Endothelial cell (in vitro differentiated cells): ENCODE measurements around the gene SLC36A2. TPM values are rescaled to one million over a fixed set of nuclear protein-coding genes. Genes with fewer than 3 reads are reported as not detected.

Experiments used
- DNase-seq: peaks from one replicate; pipeline ENCODE4 v3.0.0; 2021; ENCODE audit warnings: low spot score
- H3K27ac Mint-ChIP-seq: one replicate; pipeline ENCODE4 v1.8.0; 2021; ENCODE audit warnings: mixed read lengths, inconsistent platforms; ENCODE audit not compliant: unreplicated experiment
- H3K27me3 Mint-ChIP-seq: one replicate; pipeline ENCODE4 v1.8.0; 2021; ENCODE audit warnings: mild to moderate bottlenecking, moderate library complexity, mixed read lengths, inconsistent platforms; ENCODE audit not compliant: unreplicated experiment
- H3K36me3 Mint-ChIP-seq: one replicate; pipeline ENCODE4 v1.8.0; 2021; ENCODE audit warnings: mild to moderate bottlenecking, low read depth, mixed read lengths, inconsistent platforms; ENCODE audit not compliant: unreplicated experiment
- H3K4me1 Mint-ChIP-seq: one replicate; pipeline ENCODE4 v1.8.0; 2021; ENCODE audit warnings: mild to moderate bottlenecking, mixed read lengths, inconsistent platforms; ENCODE audit not compliant: unreplicated experiment
- H3K4me3 Mint-ChIP-seq: one replicate; pipeline ENCODE4 v1.8.0; 2021; ENCODE audit warnings: mild to moderate bottlenecking, mixed read lengths, inconsistent platforms; ENCODE audit not compliant: unreplicated experiment
- H3K9me3 Mint-ChIP-seq: one replicate; pipeline ENCODE4 v1.8.0; 2021; ENCODE audit warnings: mixed read lengths, inconsistent platforms; ENCODE audit not compliant: unreplicated experiment
- total RNA-seq: library from RNA; stranded (reverse); fragmentation: NEBNext Ultra II Directional; extraction: Animal tissue kit (Norgen Biotek cat#: 25700); gene quantifications from one replicate; pipeline ENCODE4 v1.2.1, GENCODE V29; 2021; ENCODE audit not compliant: unreplicated experiment
- TF ChIP-seq, protein P1 (sequence below): fragments of 200-600 bp; sonication (generic); IDR thresholded peaks from one replicate; pipeline ENCODE4 v1.5.0; 2021; ENCODE audit warnings: antibody characterized with exemption; ENCODE audit not compliant: unreplicated experiment

The SLC36A2 gene
- total RNA-seq, 1 donor from 2014 or later, result not detected

GRCh38 chr5:151318850-151319732 is 28.3 kb downstream of the SLC36A2 start:
- peak; percentile 6 for DNase-seq
- Mint-ChIP-seq H3K27ac (no peak overlapping the region), H3K36me3 (no peaks in the 10 kb centered on the region), H3K9me3 (no peaks in the 10 kb centered on the region), H3K4me3 (no peak overlapping the region), H3K4me1 (peaks cover 3% of the 10 kb centered on the region), H3K27me3 (peaks cover 2% of the 10 kb centered on the region)
- TF ChIP-seq, protein P1, sequence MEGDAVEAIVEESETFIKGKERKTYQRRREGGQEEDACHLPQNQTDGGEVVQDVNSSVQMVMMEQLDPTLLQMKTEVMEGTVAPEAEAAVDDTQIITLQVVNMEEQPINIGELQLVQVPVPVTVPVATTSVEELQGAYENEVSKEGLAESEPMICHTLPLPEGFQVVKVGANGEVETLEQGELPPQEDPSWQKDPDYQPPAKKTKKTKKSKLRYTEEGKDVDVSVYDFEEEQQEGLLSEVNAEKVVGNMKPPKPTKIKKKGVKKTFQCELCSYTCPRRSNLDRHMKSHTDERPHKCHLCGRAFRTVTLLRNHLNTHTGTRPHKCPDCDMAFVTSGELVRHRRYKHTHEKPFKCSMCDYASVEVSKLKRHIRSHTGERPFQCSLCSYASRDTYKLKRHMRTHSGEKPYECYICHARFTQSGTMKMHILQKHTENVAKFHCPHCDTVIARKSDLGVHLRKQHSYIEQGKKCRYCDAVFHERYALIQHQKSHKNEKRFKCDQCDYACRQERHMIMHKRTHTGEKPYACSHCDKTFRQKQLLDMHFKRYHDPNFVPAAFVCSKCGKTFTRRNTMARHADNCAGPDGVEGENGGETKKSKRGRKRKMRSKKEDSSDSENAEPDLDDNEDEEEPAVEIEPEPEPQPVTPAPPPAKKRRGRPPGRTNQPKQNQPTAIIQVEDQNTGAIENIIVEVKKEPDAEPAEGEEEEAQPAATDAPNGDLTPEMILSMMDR, result no peak

DNA sequence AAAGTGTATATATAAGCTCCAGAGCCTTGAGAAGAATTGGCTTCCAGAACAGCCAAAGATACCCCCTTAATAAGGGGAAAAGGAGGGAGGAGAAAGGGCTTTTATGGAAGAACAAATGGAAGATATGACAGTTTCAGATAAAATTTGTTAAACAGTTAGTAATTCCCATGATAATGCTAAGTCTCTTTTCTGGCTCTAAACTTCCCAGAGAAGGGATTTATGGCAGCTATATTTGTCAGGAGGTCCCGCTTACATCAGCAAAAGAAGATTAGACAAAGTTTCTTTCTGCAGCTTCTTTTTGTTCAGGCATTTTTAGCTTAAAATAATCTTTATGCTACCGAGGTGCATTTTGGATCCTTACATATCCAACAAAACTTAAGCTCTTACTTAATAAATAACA is 29.5 kb downstream of the SLC36A2 start:
- Mint-ChIP-seq H3K27me3 (peaks cover 1% of the 10 kb centered on the region), H3K36me3 (no peaks in the 10 kb centered on the region), H3K9me3 (no peaks in the 10 kb centered on the region), H3K4me1 (peaks cover 3% of the 10 kb centered on the region), H3K4me3 (no peak overlapping the region), H3K27ac (no peak overlapping the region)
- no peak for DNase-seq
- TF ChIP-seq, protein P1, result no peak

- Mint-ChIP-seq H3K4me3 (no peak overlapping the region), H3K27ac (no peak overlapping the region), H3K27me3 (peaks cover 1% of the 10 kb centered on the region), H3K36me3 (no peaks in the 10 kb centered on the region), H3K9me3 (no peaks in the 10 kb centered on the region), H3K4me1 (peaks cover 3% of the 10 kb centered on the region)
- peak; percentile 80 for DNase-seq
- TF ChIP-seq, protein P1, result peak; percentile 81
Measured at GRCh38 chr5:151315998-151316597, 31.3 kb downstream of the SLC36A2 start.

GRCh38 chr5:151313357-151313756 is 34.0 kb downstream of the SLC36A2 start:
- no peaks in the 10 kb centered on the region for H3K9me3 Mint-ChIP-seq
- H3K4me1 Mint-ChIP-seq, result no peaks in the 10 kb centered on the region
- H3K27me3 Mint-ChIP-seq, result peaks cover 1% of the 10 kb centered on the region
- TF ChIP-seq, protein P1, result no peak
- DNase-seq, result no peak
- no peak overlapping the region for H3K4me3 Mint-ChIP-seq
- H3K27ac Mint-ChIP-seq, result no peak overlapping the region
- peaks cover 5% of the 10 kb centered on the region for H3K36me3 Mint-ChIP-seq
